Measurements from ENCODE around the gene NAALADL2. TPM values are rescaled to one million over a fixed set of nuclear protein-coding genes. Genes with fewer than 3 reads are reported as not detected.

NAALADL2 gene
- total RNA-seq, 1 experiment from 2014 or later, result 1.6 TPM

DNA sequence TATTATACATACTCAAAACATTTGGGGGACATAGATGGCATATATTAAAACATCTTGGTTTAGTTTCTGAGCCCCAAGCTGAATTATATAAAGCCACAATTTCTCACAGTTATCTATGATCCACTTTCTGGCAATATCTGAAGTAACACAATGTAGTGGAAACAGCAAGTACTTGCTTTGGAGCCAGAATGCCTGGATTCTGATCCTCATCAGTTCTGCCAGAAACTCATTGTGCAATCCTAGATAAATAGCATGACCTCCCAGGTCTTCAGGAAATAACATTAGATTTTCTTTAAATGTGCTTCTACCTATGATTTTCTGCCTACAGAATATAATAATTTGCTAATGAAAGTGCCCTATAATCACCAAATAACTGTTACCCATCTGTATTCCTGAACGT lies 544.9 kb downstream of the NAALADL2 start:
- Histone ChIP-seq H3K18ac (ENCODE audit: insufficient read length, low read depth, low read length) (no peak overlapping the region), H3K56ac (ENCODE audit: insufficient read length, low read depth, low read length) (no peak overlapping the region), H2BK15ac (ENCODE audit: low read depth, low read length) (no peak overlapping the region), H4K5ac (ENCODE audit: insufficient read length, low read depth, low read length) (no peak overlapping the region), H3K4me1 (ENCODE audit: insufficient read depth, low read length) (no peaks in the 10 kb centered on the region; the same call in 1 of the 2 replicates), H3K79me1 (ENCODE audit: insufficient read depth, low read depth, low read length, poor library complexity, severe bottlenecking) (no peaks in the 10 kb centered on the region), H4K91ac (ENCODE audit: insufficient read length, low read depth, low read length) (no peak overlapping the region), H3K27ac (ENCODE audit: insufficient read length, low read depth, low read length) (no peak overlapping the region), H2BK5ac (ENCODE audit: insufficient read length, low read length) (no peak overlapping the region), H3K79me2 (ENCODE audit: insufficient read depth, low read length) (no peaks in the 10 kb centered on the region), H4K20me1 (ENCODE audit: control insufficient read depth, insufficient read depth, insufficient read length) (no peaks in the 10 kb centered on the region), H4K8ac (replicated peaks; ENCODE audit: insufficient read length, low read depth, low read length) (no peak overlapping the region), H2AK5ac (ENCODE audit: insufficient read length, low read length) (no peak overlapping the region), H3K4ac (ENCODE audit: low read depth, low read length) (no peak overlapping the region), H3K27me3 (ENCODE audit: insufficient read depth, low read length) (no peaks in the 10 kb centered on the region), H3K23me2 (ENCODE audit: insufficient read length, low read depth, low read length, poor library complexity, severe bottlenecking) (no peaks in the 10 kb centered on the region), H3K9me3 (ENCODE audit: control insufficient read depth, low read depth, low read length) (no peaks in the 10 kb centered on the region), H2BK12ac (ENCODE audit: insufficient read length, low read depth, low read length) (no peak overlapping the region), H3K4me2 (ENCODE audit: insufficient read depth, insufficient read length, low read length) (no peak overlapping the region), H3K23ac (ENCODE audit: insufficient read length, low read depth, low read length) (no peak overlapping the region), H3K9ac (ENCODE audit: extremely low read depth, insufficient read length, low read length) (no peak overlapping the region), H3T11ph (ENCODE audit: low read length) (no peak overlapping the region), H2BK20ac (ENCODE audit: low read depth, low read length, poor library complexity, severe bottlenecking) (no peak overlapping the region), H3K14ac (ENCODE audit: insufficient read depth, low read length) (no peak overlapping the region), H2BK120ac (ENCODE audit: low read depth, low read length, poor library complexity, severe bottlenecking) (no peak overlapping the region), H2AFZ (ENCODE audit: low read length) (no peak overlapping the region)
- Mint-ChIP-seq H3K27me3 (ENCODE audit: low read depth) (no peaks in the 10 kb centered on the region), H3K36me3 (ENCODE audit: insufficient read depth in 1 of 3, low read depth in 3 of 3) (no peaks in the 10 kb centered on the region), H3K9me3 (no peaks in the 10 kb centered on the region), H3K4me3 (no peak overlapping the region), H3K27ac (no peak overlapping the region), H3K4me1 (peaks cover 0 to 6% of the 10 kb centered on the region in 2 experiments; a peak in 1 of 4 replicates)
- TF ChIP-seq, protein P1, sequence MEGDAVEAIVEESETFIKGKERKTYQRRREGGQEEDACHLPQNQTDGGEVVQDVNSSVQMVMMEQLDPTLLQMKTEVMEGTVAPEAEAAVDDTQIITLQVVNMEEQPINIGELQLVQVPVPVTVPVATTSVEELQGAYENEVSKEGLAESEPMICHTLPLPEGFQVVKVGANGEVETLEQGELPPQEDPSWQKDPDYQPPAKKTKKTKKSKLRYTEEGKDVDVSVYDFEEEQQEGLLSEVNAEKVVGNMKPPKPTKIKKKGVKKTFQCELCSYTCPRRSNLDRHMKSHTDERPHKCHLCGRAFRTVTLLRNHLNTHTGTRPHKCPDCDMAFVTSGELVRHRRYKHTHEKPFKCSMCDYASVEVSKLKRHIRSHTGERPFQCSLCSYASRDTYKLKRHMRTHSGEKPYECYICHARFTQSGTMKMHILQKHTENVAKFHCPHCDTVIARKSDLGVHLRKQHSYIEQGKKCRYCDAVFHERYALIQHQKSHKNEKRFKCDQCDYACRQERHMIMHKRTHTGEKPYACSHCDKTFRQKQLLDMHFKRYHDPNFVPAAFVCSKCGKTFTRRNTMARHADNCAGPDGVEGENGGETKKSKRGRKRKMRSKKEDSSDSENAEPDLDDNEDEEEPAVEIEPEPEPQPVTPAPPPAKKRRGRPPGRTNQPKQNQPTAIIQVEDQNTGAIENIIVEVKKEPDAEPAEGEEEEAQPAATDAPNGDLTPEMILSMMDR (conservative IDR thresholded peaks at IDR 0.05), result no peak
- no CpG with 5 or more reads among the region's 1 CpG for WGBS (ENCODE audit: extremely low coverage, insufficient read length, low lambda C conversion rate)
- DNase-seq, result no peak

All from H9 (cell line).